HCT116 (cell line): Measurements from ENCODE around the gene ALG1.

Experiments used
- CTCF ChIP-seq, 3 experiments: fragments of 200-600 bp in 1 of 3; sonication (generic) in 1 of 3; IDR thresholded peaks in 2 of 3; conservative IDR thresholded peaks in 1 of 3; 2 replicates each; pipeline ENCODE4 v1.5.1; 2012 to 2017; ENCODE audit warnings: low read depth in 2 of 3, low read length in 2 of 3, antibody characterized with exemption in 1 of 3, borderline replicate concordance in 1 of 3, control low read depth in 1 of 3, mild to moderate bottlenecking in 1 of 3, mixed read lengths in 1 of 3, mixed run types in 1 of 3, moderate library complexity in 1 of 3; ENCODE audit not compliant: insufficient read depth in 1 of 3
- EGR1 ChIP-seq: IDR thresholded peaks from 2 replicates; pipeline ENCODE4 v1.6.1; 2012; ENCODE audit warnings: low read depth
- EZH2 ChIP-seq: fragments of 200-600 bp; sonication (generic); IDR thresholded peaks from 2 replicates; pipeline ENCODE4 v1.6.1; 2017; ENCODE audit warnings: antibody characterized with exemption, mixed run types
- EZH2phosphoT487 ChIP-seq: fragments of 200-600 bp; IDR thresholded peaks from 2 replicates; pipeline ENCODE4 v1.6.1; 2018; ENCODE audit warnings: antibody characterized with exemption, borderline replicate concordance
- JUND ChIP-seq: IDR thresholded peaks from 2 replicates; pipeline ENCODE4 v1.6.1; 2012
- POLR2A ChIP-seq: IDR thresholded peaks from 2 replicates; pipeline ENCODE4 v1.7.0; 2011; ENCODE audit warnings: borderline replicate concordance; ENCODE audit not compliant: insufficient read depth, insufficient read length; ENCODE audit errors: extremely low read depth
- POLR2AphosphoS5 ChIP-seq: IDR thresholded peaks from 2 replicates; pipeline ENCODE4 v1.6.1; 2011; ENCODE audit warnings: mild to moderate bottlenecking, low read depth, low read length, moderate library complexity
- TCF7L2 ChIP-seq: IDR thresholded peaks from 2 replicates; pipeline ENCODE4 v1.7.0; 2011; ENCODE audit warnings: borderline replicate concordance, inconsistent platforms; ENCODE audit not compliant: insufficient read depth, insufficient read length; ENCODE audit errors: extremely low read depth
- YY1 ChIP-seq: IDR thresholded peaks from 2 replicates; pipeline ENCODE4 v1.6.1; 2011; ENCODE audit warnings: low read length, low read depth, moderate library complexity, mild to moderate bottlenecking; ENCODE audit not compliant: insufficient replicate concordance; ENCODE audit errors: extremely low read depth
- ZFX ChIP-seq: fragments of 450-650 bp; IDR thresholded peaks from 2 replicates; pipeline ENCODE4 v1.6.1; 2017
- ZNF274 ChIP-seq: fragments of 200-500 bp; sonication (Bioruptor generic); IDR thresholded peaks from 2 replicates; pipeline ENCODE4 v1.6.1; 2014; ENCODE audit warnings: mild to moderate bottlenecking, low read depth, low read length, inconsistent platforms
- TF ChIP-seq, protein P1 (sequence below): IDR thresholded peaks from 2 replicates; pipeline ENCODE4 v1.6.1; 2012

DNA sequence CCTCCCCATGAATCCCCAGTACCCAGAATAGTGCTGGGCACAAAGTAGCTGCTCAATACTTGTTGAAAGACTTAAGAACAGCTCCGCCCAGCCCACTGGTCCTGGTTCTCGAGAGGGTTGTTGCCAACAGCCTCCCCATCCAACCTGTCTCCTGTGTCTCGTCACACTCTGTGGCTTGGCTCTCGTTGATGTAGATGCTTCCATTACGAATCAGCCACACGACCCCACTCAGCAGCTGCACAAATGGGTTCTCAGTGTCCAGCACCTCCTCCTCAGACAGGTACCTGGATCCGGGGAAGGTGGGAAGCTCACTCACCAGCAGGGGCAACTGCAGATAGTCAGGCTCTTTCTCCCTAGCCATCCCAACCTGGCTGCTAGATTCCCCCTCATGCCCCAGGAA is 40.0 kb upstream of the ALG1 start:
- no peak for TF ChIP-seq EGR1
- no peak for TF ChIP-seq TCF7L2
- no peak for TF ChIP-seq ZNF274
- TF ChIP-seq POLR2A: no peak
- TF ChIP-seq CTCF (IDR thresholded peaks at IDR 0.05 in 2 of 3, conservative IDR thresholded peaks at IDR 0.05 in 1 of 3; ENCODE audit: borderline replicate concordance in 1 of 3, insufficient read depth in 1 of 3, low read depth in 2 of 3, low read length in 2 of 3): no peak
- no peak for TF ChIP-seq POLR2AphosphoS5
- TF ChIP-seq, protein P1, sequence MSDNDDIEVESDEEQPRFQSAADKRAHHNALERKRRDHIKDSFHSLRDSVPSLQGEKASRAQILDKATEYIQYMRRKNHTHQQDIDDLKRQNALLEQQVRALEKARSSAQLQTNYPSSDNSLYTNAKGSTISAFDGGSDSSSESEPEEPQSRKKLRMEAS: no peak
- TF ChIP-seq EZH2: no peak
- TF ChIP-seq EZH2phosphoT487: no peak
- no peak for TF ChIP-seq YY1
- TF ChIP-seq JUND: no peak
- no peak for TF ChIP-seq ZFX
